OCI-LY1 (cell line): ENCODE measurements around the gene MCUB.

Experiments
- H2AFZ ChIP-seq: fragments of 200-600 bp; sonication (generic), shearing (Covaris generic); 2 replicates; pipeline ENCODE4 v1.6.0; 2014; ENCODE audit warnings: antibody characterized with exemption, mild to moderate bottlenecking, low read length
- H3F3A ChIP-seq: fragments of 200-600 bp; sonication (generic), shearing (Covaris generic); 2 replicates; pipeline ENCODE4 v1.6.0; 2014; ENCODE audit warnings: mild to moderate bottlenecking, antibody characterized with exemption, low read length, moderate library complexity; ENCODE audit not compliant: insufficient read depth
- H3K27ac ChIP-seq: fragments of 200-600 bp; sonication (generic); 2 replicates; pipeline ENCODE4 v1.5.1; 2014; ENCODE audit warnings: low read length, mixed run types, mild to moderate bottlenecking, low read depth; ENCODE audit not compliant: poor library complexity, severe bottlenecking
- H3K27me3 ChIP-seq: fragments of 200-600 bp; sonication (generic); 2 replicates; pipeline ENCODE4 v1.6.0; 2014; ENCODE audit warnings: antibody characterized with exemption, mild to moderate bottlenecking, low read length, moderate library complexity; ENCODE audit not compliant: insufficient read depth
- H3K36me3 ChIP-seq: fragments of 200-600 bp; sonication (generic); 2 replicates; pipeline ENCODE4 v1.6.1; 2014; ENCODE audit warnings: mild to moderate bottlenecking, antibody characterized with exemption, low read length, moderate library complexity, mixed read lengths; ENCODE audit not compliant: insufficient read depth
- H3K4me1 ChIP-seq: fragments of 200-600 bp; sonication (generic); 2 replicates; pipeline ENCODE4 v1.5.1; 2014; ENCODE audit warnings: mild to moderate bottlenecking, low read length, moderate library complexity; ENCODE audit not compliant: insufficient read depth, severe bottlenecking
- H3K4me2 ChIP-seq: fragments of 200-600 bp; sonication (generic), shearing (Covaris generic); 2 replicates; pipeline ENCODE4 v1.6.1; 2014; ENCODE audit warnings: low read length
- H3K4me3 ChIP-seq: fragments of 200-600 bp; sonication (generic); 2 replicates; pipeline ENCODE4 v1.5.1; 2014; ENCODE audit warnings: low read length, low read depth, mild to moderate bottlenecking, mixed read lengths; ENCODE audit not compliant: poor library complexity, severe bottlenecking
- H3K79me2 ChIP-seq: fragments of 200-600 bp; shearing (Covaris generic); 2 replicates; pipeline ENCODE4 v1.6.1; 2016; ENCODE audit warnings: mixed run types, low read length, mixed read lengths; ENCODE audit not compliant: insufficient read depth
- H3K9ac ChIP-seq: fragments of 200-600 bp; sonication (generic), shearing (Covaris generic); 2 replicates; pipeline ENCODE4 v1.6.1; 2014; ENCODE audit warnings: mild to moderate bottlenecking, low read length, mixed read lengths
- H3K9me2 ChIP-seq: fragments of 200-600 bp; sonication (generic), shearing (Covaris generic); 2 replicates; pipeline ENCODE4 v1.6.1; 2014; ENCODE audit warnings: low read depth, mild to moderate bottlenecking, low read length, mixed read lengths
- H3K9me3 ChIP-seq: fragments of 200-600 bp; shearing (Covaris generic); 2 replicates; pipeline ENCODE4 v1.6.1; 2014; ENCODE audit warnings: low read length, mixed read lengths
- H4K20me1 ChIP-seq: fragments of 200-600 bp; sonication (generic), shearing (Covaris generic); 2 replicates; pipeline ENCODE4 v1.6.0; 2016; ENCODE audit warnings: mild to moderate bottlenecking, low read length; ENCODE audit not compliant: insufficient read depth
- CTCF ChIP-seq: fragments of 200-600 bp; sonication (generic), shearing (Covaris generic); IDR thresholded peaks from 2 replicates; pipeline ENCODE4 v1.5.1; 2017; ENCODE audit warnings: mild to moderate bottlenecking, antibody characterized with exemption, low read length, moderate library complexity, mixed read lengths
- EZH2 ChIP-seq: fragments of 200-600 bp; sonication (generic), shearing (Covaris generic); IDR thresholded peaks from 2 replicates; pipeline ENCODE4 v1.8.0; 2017; ENCODE audit warnings: borderline replicate concordance, mixed run types, mild to moderate bottlenecking, antibody characterized with exemption, low read length, moderate library complexity, mixed read lengths

Gene MCUB

GRCh38 chr4:109662116-109662515 lies 102.1 kb downstream of the MCUB start:
- no peaks in the 10 kb centered on the region for H3K4me1 ChIP-seq
- H4K20me1 ChIP-seq = no peaks in the 10 kb centered on the region
- no peak overlapping the region for H2AFZ ChIP-seq
- no peak overlapping the region for H3K4me3 ChIP-seq
- H3F3A ChIP-seq = no peaks in the 10 kb centered on the region
- no peak overlapping the region for H3K9ac ChIP-seq
- TF ChIP-seq CTCF = no peak
- TF ChIP-seq EZH2 = no peak
- H3K9me2 ChIP-seq = no peaks in the 10 kb centered on the region
- no peak overlapping the region for H3K27ac ChIP-seq
- peaks cover 32% of the 10 kb centered on the region for H3K36me3 ChIP-seq
- no peaks in the 10 kb centered on the region for H3K9me3 ChIP-seq
- no peaks in the 10 kb centered on the region for H3K79me2 ChIP-seq
- no peaks in the 10 kb centered on the region for H3K27me3 ChIP-seq
- no peak overlapping the region for H3K4me2 ChIP-seq

- no peaks in the 10 kb centered on the region for H4K20me1 ChIP-seq
- TF ChIP-seq CTCF (no peak), EZH2 (no peak)
These were observed 102.7 kb downstream of the MCUB start for GRCh38 chr4:109662771-109663170.

GRCh38 chr4:109665783-109666485 lies 105.9 kb downstream of the MCUB start:
- Histone ChIP-seq H3K4me1 (no peaks in the 10 kb centered on the region), H2AFZ (no peak overlapping the region), H3F3A (no peaks in the 10 kb centered on the region), H3K27me3 (no peaks in the 10 kb centered on the region), H3K27ac (no peak overlapping the region), H3K9me2 (no peaks in the 10 kb centered on the region), H3K79me2 (no peaks in the 10 kb centered on the region; the same call in 1 of the 2 replicates), H4K20me1 (no peaks in the 10 kb centered on the region), H3K9me3 (peaks cover 3% of the 10 kb centered on the region; the same call in 1 of the 2 replicates), H3K9ac (no peak overlapping the region), H3K4me3 (no peak overlapping the region), H3K4me2 (no peak overlapping the region), H3K36me3 (peaks cover 36% of the 10 kb centered on the region)
- no peak for TF ChIP-seq EZH2
- no peak for TF ChIP-seq CTCF

More at GRCh38 chr4:109662771-109663170, 102.7 kb downstream of the MCUB start:
- Histone ChIP-seq H3F3A (no peaks in the 10 kb centered on the region), H3K9me3 (no peaks in the 10 kb centered on the region), H3K27ac (no peak overlapping the region), H3K79me2 (no peaks in the 10 kb centered on the region; the same call in 1 of the 2 replicates), H3K9me2 (no peaks in the 10 kb centered on the region), H3K4me2 (no peak overlapping the region), H3K36me3 (peaks cover 32% of the 10 kb centered on the region), H3K4me1 (no peaks in the 10 kb centered on the region), H2AFZ (no peak overlapping the region), H3K27me3 (no peaks in the 10 kb centered on the region), H3K9ac (no peak overlapping the region), H3K4me3 (no peak overlapping the region)
